HEK293T (cell line): ENCODE measurements around the gene CLGN.

Experiments
- FOXK2 ChIP-seq: fragments of 450-650 bp; IDR thresholded peaks from 2 replicates; pipeline ENCODE4 v1.6.1; 2016; ENCODE audit warnings: mild to moderate bottlenecking
- TARDBP ChIP-seq: fragments of 450-650 bp; IDR thresholded peaks from 2 replicates; pipeline ENCODE4 v1.6.1; 2016

DNA sequence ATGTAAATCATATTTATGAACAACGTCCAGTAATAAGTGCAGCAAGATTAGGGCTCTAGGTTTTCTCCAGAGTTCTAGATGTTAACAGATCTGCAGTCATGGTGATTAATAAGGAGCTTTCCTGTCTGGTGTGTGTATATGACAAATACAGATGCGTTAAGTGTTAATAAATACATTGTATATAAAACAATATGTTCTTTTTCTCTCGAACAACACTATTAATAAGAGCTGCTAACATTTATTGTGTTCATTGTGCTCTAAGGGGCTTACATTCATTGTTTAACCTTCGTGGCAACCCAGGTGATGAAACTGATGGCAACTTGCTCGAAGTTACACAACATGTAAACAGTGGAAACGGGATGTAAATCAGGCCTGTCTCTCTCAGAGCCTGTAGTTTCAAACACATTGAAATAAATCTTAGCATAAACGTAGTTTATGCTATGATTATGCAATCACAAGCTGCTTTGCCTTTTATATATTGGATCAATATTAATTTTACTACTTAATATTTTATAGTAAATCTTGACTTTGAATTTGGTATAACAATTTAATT is 547 bp upstream of the CLGN start:
- TF ChIP-seq FOXK2 = no peak
- no peak for TF ChIP-seq TARDBP
